Activated T-cell treated with anti-CD3 and anti-CD28 coated beads, Interleukin-2, amount 50 U/mL, for 1 hour (primary cell): Measurements from ENCODE around the gene CALHM5.

Experiments used
- DNase-seq: peaks from one replicate; pipeline ENCODE4 v3.0.0-alpha.2; 2020

The CALHM5 gene

GRCh38 chr6:116556065-116556464 is 44.6 kb downstream of the CALHM5 start:
- DNase-seq, result no peak

GRCh38 chr6:116556814-116557415 is 45.5 kb downstream of the CALHM5 start:
- no peak for DNase-seq

GRCh38 chr6:116557893-116558292 is 46.5 kb downstream of the CALHM5 start:
- DNase-seq, result no peak

- DNase-seq, result no peak
These were observed 48.7 kb downstream of the CALHM5 start for GRCh38 chr6:116560130-116560529.

DNA sequence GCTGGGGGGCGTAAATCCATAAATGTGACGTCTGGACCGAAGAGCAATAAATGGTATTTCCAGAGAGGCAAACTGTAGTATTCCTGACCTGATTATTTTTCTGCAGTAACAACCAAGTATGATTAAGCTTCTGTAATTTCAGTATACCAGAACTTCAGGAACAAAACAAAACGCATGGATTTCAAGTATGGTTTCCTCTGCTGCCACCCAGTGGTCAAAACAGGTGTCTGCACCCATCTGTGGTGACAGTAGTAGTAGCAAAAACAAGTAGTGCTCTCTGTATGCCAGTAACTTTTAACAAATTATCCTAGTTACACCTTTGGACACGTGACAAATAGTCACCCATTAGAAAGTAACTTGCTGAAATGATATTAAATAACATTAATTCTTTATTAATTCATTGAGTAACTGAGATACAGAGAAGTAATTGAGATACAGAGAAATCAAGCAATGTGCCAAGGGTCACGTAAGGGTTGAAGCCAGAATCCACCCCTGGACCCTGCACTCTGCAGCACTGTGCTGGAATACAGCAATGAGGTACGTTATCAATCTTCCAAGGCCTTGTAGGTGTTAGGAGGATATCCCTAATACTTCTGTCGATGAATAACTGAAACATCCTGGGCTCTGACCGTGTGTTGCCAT is 50.1 kb downstream of the CALHM5 start:
- peak; percentile 67 for DNase-seq

GRCh38 chr6:116562019-116562403 is 50.6 kb downstream of the CALHM5 start:
- DNase-seq, result no peak

GRCh38 chr6:116562614-116563013 is 51.2 kb downstream of the CALHM5 start:
- DNase-seq, result no peak

- no peak for DNase-seq
These were observed 52.4 kb downstream of the CALHM5 start for GRCh38 chr6:116563830-116564229.

GRCh38 chr6:116564311-116564710 is 52.9 kb downstream of the CALHM5 start:
- no peak for DNase-seq

DNA sequence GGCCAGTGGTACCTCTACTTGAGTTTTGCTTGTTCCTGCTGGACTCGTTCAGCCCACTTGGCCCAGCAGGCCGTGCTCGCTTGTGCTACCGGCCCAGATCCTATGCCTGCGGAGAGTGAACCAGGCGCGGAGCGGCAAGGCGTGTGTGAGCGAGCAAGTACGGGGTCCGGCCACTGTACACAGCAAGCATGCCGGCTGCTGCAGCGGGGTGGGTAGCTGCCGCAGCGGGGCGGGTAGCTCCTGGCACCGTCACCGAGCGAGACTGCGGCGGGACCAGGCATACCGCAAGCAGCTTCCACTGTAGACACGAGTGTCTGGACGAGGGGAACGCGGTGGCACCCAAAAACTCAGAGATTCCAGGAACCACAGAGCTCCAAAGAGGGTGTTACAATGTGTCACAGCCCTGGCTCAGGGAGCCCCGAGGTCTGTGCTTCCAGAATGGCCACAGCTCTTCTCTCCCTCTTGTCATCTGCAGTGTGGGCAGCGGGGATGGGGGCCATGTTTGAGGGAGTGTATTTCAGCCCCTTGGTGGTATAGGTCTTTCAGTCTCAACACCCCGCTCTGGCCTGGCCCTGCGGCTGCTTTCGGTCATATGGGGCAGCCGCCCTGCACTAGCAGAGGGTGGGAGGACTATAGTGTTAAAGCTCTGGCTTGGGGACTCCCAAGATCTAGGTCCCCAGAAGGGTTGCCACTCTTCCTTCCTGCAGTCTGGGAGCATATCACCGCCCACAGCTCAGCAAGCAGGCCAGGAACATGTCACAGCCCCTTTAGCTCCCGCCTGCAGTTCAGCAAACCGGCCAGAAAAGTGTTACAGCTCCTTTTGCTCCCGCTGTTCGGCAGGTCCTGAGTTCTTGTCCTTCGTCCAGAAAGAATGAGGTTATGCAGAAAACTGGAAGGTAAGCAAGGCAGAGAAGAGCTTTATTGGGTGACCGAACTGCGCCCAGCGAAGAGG is 53.8 kb downstream of the CALHM5 start:
- peak; percentile 31 for DNase-seq

GRCh38 chr6:116568111-116568510 is 56.7 kb downstream of the CALHM5 start:
- no peak for DNase-seq

GRCh38 chr6:116568821-116569755 is 57.6 kb downstream of the CALHM5 start:
- no peak for DNase-seq

DNA sequence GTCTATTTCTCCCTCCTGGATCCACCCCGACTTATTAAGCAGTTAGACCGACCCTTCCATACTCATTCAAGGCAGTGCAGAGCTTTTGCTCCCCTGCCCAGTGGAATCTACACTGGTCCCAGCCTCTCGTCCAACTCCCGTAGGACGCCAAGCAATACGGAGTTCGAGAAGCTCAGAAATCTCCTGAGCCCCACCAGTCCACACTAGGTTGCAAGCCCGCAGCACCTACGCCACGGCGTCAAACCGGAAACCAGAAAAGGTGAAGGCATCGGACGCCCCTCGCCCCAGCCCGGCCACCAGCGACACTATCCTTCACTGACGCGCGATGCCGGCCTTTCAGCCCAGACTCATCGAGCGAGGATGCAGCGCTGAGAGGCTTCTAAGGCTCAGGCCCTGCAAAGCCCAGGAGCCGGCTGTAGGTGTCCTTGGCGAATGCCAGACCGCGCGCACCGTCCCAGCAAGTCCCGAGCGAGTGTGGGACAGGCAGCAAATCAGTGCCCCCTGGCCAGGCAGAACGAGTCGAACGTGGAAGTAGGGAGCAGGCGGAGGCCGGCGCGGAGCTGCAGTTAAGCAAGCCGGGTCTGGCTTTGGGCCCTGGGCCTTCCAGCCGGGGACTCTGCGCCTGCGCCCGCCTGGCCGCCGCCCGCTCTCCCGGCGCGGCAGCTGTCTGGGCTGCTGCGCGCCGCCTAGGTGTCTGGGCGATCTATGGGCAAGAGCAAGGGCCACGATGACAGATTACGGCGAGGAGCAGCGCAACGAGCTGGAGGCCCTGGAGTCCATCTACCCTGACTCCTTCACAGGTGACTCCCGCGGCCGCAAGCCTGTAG is 59.6 kb downstream of the CALHM5 start, which contains the start of gene RWDD1:
Gene RWDD1 (plus strand): TSS at position 649 of the 827 bp plus-strand sequence. CDS start 79 bp downstream, at position 728.
- DNase-seq, result peak; percentile 97

- DNase-seq, result no peak
These were observed 60.2 kb downstream of the CALHM5 start for GRCh38 chr6:116571683-116572000.

GRCh38 chr6:116572162-116572561 is 60.7 kb downstream of the CALHM5 start:
- DNase-seq, result no peak
